Measurements from ENCODE around the gene MAP6. TPM values are rescaled to one million over a fixed set of nuclear protein-coding genes. Genes with fewer than 3 reads are reported as not detected.
"Not testable (repeated sequence)": the region's sequence is repeated elsewhere in the genome, so short reads cannot be mapped to it uniquely, and the experiment has no call there.

Gene MAP6
- total RNA-seq, 2 donors from 2014 or later: 5.6 to 5.9 TPM

GRCh38 chr11:75598900-75599299, 69.9 kb downstream of the MAP6 start:
- ATAC-seq: no peak
- DNase-seq: no peak
- intact Hi-C loops (cut with DNase I): no loop called here

- no peak for ATAC-seq
- no peak for DNase-seq
- intact Hi-C loops (cut with DNase I): no loop called here
Measured at GRCh38 chr11:75598264-75598663, 70.6 kb downstream of the MAP6 start.

- intact Hi-C loops (cut with DNase I): no loop called here
- DNase-seq (no peak), ATAC-seq (peak in 1 of 2 donors; percentile 38)
Measured at GRCh38 chr11:75597636-75598035, 71.2 kb downstream of the MAP6 start.

- intact Hi-C loops (cut with DNase I): no loop called here
- DNase-seq (no peak), ATAC-seq (no peak)
Measured at GRCh38 chr11:75596914-75597313, 71.9 kb downstream of the MAP6 start.

- DNase-seq: no peak
- intact Hi-C loops (cut with DNase I): no loop called here
- no peak for ATAC-seq
Measured at GRCh38 chr11:75595429-75595828, 73.4 kb downstream of the MAP6 start.

- intact Hi-C loops (cut with DNase I): no loop called here
- DNase-seq: no peak
- ATAC-seq: no peak
Measured at GRCh38 chr11:75594211-75594610, 74.6 kb downstream of the MAP6 start.

GRCh38 chr11:75593286-75593915, 75.4 kb downstream of the MAP6 start:
- no peak for DNase-seq
- intact Hi-C loops (cut with DNase I): no loop called here
- ATAC-seq: peak in 1 of 2 donors; percentile 24

GRCh38 chr11:75592715-75593114, 76.1 kb downstream of the MAP6 start:
- intact Hi-C loops (cut with DNase I): no loop called here
- DNase-seq (no peak), ATAC-seq (no peak)

GRCh38 chr11:75591966-75592365, 76.9 kb downstream of the MAP6 start:
- DNase-seq: no peak
- no peak for ATAC-seq
- intact Hi-C loops (cut with DNase I): no loop called here

GRCh38 chr11:75591371-75591770, 77.5 kb downstream of the MAP6 start:
- DNase-seq: no peak
- intact Hi-C loops (cut with DNase I): no loop called here
- ATAC-seq: no peak

- intact Hi-C loops (cut with DNase I): no loop called here
- ATAC-seq: peak; percentile 70 to 86
- no peak for DNase-seq
Measured at GRCh38 chr11:75589933-75590332, 78.9 kb downstream of the MAP6 start.

- intact Hi-C loops (cut with DNase I): no loop called here
- DNase-seq (no peak), ATAC-seq (no peak)
Measured at GRCh38 chr11:75589051-75589450, 79.8 kb downstream of the MAP6 start.

GRCh38 chr11:75588051-75588481, 80.8 kb downstream of the MAP6 start:
- no peak for ATAC-seq
- intact Hi-C loops (cut with DNase I): no loop called here
- DNase-seq: no peak

- no peak for ATAC-seq
- intact Hi-C loops (cut with DNase I): no loop called here
- DNase-seq: no peak
Measured at GRCh38 chr11:75586395-75586794, 82.4 kb downstream of the MAP6 start.

- ATAC-seq (no peak), DNase-seq (no peak)
- intact Hi-C loops (cut with DNase I): no loop called here
Measured at GRCh38 chr11:75585293-75585670, 83.6 kb downstream of the MAP6 start.

- ATAC-seq; intact Hi-C loops (cut with DNase I); DNase-seq: not testable (repeated sequence)
Measured at GRCh38 chr11:75584659-75585292, 84.1 kb downstream of the MAP6 start.

GRCh38 chr11:75583718-75584658, 84.8 kb downstream of the MAP6 start:
- intact Hi-C loops (cut with DNase I): loop anchor here in 1 of 2 donors (1.0 kb wide), 1 partner anchor 22 kb away; the partner anchor contains the start of gene SERPINH1
- ATAC-seq: peak; percentile 72 to 82
- peak; percentile 81 for DNase-seq

GRCh38 chr11:75582895-75583717, 85.7 kb downstream of the MAP6 start:
- intact Hi-C loops (cut with DNase I): loop anchor here in 1 of 2 donors (1.0 kb wide), 1 partner anchor 21 kb away; the partner anchor contains the start of gene SERPINH1
- peak; percentile 74 to 81 for ATAC-seq

GRCh38 chr11:75582506-75582894, 86.3 kb downstream of the MAP6 start:
- intact Hi-C loops (cut with DNase I): no loop called here
- ATAC-seq: no peak
- DNase-seq: peak; percentile 22

More at GRCh38 chr11:75582895-75583717, 85.7 kb downstream of the MAP6 start:
- DNase-seq: peak; percentile 80
